Tibial artery (tissue), 4 donors: Measurements from ENCODE around the gene PDE3A.
"Not testable (repeated sequence)": the region's sequence is repeated elsewhere in the genome, so short reads cannot be mapped to it uniquely, and the experiment has no call there.

Experiments used
- DNase-seq, 2 donors: peaks; one replicate each; pipeline ENCODE4 v3.0.0-alpha.2; 2019
- H3K27ac ChIP-seq, 2 donors: fragments of 200-600 bp; sonication (generic) in 1 of 2; 1 replicate in 1 of 2; 2 replicates in 1 of 2; pipeline ENCODE4 v1.5.1; 2018 to 2019; ENCODE audit warnings: mild to moderate bottlenecking in 1 of 2
- H3K27me3 ChIP-seq, 2 donors: fragments of 200-600 bp; sonication (generic) in 1 of 2; one replicate each; pipeline versions ENCODE4 v1.5.1 to v1.6.0; 2016 to 2019
- H3K36me3 ChIP-seq, 3 donors: fragments of 200-600 bp; sonication (generic) in 2 of 3; one replicate each; pipeline ENCODE4 v1.5.1; 2016 to 2019; ENCODE audit warnings: mild to moderate bottlenecking in 2 of 3
- H3K4me1 ChIP-seq, 4 donors: fragments of 200-600 bp; sonication (generic) in 2 of 4; 1 replicate in 3 of 4; 2 replicates in 1 of 4; pipeline ENCODE4 v1.5.1; 2016 to 2019
- H3K4me3 ChIP-seq, 2 donors: fragments of 200-600 bp; sonication (generic) in 1 of 2; 1 replicate in 1 of 2; 2 replicates in 1 of 2; pipeline ENCODE4 v1.5.1; 2018 to 2019; ENCODE audit warnings: mild to moderate bottlenecking in 2 of 2
- H3K9me3 ChIP-seq, 3 donors: fragments of 200-600 bp; sonication (generic) in 1 of 3; one replicate each; pipeline ENCODE4 v1.5.1; 2016 to 2019
- CTCF ChIP-seq, 2 experiments: fragments of 200-600 bp in 1 of 2; fragments of 450-650 bp in 1 of 2; IDR thresholded peaks; one replicate each; pipeline ENCODE4 v1.5.1; 2017 to 2019; ENCODE audit warnings: antibody characterized with exemption in 2 of 2, mild to moderate bottlenecking in 1 of 2, moderate library complexity in 1 of 2
- intact Hi-C: fragments of 100-400 bp; cut with DNase I; formaldehyde crosslinking; loops from one replicate; pipeline ENCODE4 v1.15.0; 2023; ENCODE audit warnings: low total_unique reads

The PDE3A gene

GRCh38 chr12:20601668-20602280 is 233.4 kb downstream of the PDE3A start:
- Histone ChIP-seq H3K4me3 (no peak overlapping the region), H3K27me3 (no peaks in the 10 kb centered on the region), H3K9me3 (no peaks in the 10 kb centered on the region), H3K27ac (peak overlapping the region; percentile 61 to 67), H3K36me3 (no peaks in the 10 kb centered on the region), H3K4me1 (peaks cover 0 to 57% (median 24%) of the 10 kb centered on the region in 4 donors)
- DNase-seq: no peak
- peak; percentile 51 to 56 for TF ChIP-seq CTCF (IDR thresholded peaks at IDR 0.05)
- intact Hi-C loops: loop anchor here (10.0 kb wide), 1 partner anchor 227 kb away; no protein-coding TSS in a partner anchor

- intact Hi-C loops: loop anchor here (10.0 kb wide), 1 partner anchor 228 kb away; no protein-coding TSS in a partner anchor
- H3K9me3 ChIP-seq: no peaks in the 10 kb centered on the region
- DNase-seq: no peak
- H3K4me3 ChIP-seq: no peak overlapping the region
- H3K4me1 ChIP-seq: peaks cover 0 to 58% (median 24%) of the 10 kb centered on the region in 4 donors
- no peak for TF ChIP-seq CTCF (IDR thresholded peaks at IDR 0.05)
- no peaks in the 10 kb centered on the region for H3K27me3 ChIP-seq
- no peaks in the 10 kb centered on the region for H3K36me3 ChIP-seq
- H3K27ac ChIP-seq: peak overlapping the region; percentile 61 to 67
Measured at GRCh38 chr12:20602641-20603391, 234.5 kb downstream of the PDE3A start.

- Histone ChIP-seq H3K27me3 (no peaks in the 10 kb centered on the region), H3K27ac (peak overlapping the region; percentile 61 to 67), H3K36me3 (no peaks in the 10 kb centered on the region), H3K4me3 (no peak overlapping the region), H3K4me1 (peaks cover 0 to 65% (median 26%) of the 10 kb centered on the region in 4 donors), H3K9me3 (no peaks in the 10 kb centered on the region)
- no peak for TF ChIP-seq CTCF (IDR thresholded peaks at IDR 0.05)
- intact Hi-C loops: loop anchor here (10.0 kb wide), 1 partner anchor 230 kb away; no protein-coding TSS in a partner anchor
- DNase-seq: no peak
Measured at GRCh38 chr12:20604408-20605067, 236.2 kb downstream of the PDE3A start.

- intact Hi-C loops, H3K27ac ChIP-seq, H3K27me3 ChIP-seq, DNase-seq, H3K4me3 ChIP-seq, H3K9me3 ChIP-seq: not testable (repeated sequence)
- peaks cover 0 to 31% (median 0%) of the 10 kb centered on the region in 4 donors for H3K4me1 ChIP-seq
- H3K36me3 ChIP-seq: peaks cover 0 to 14% (median 6%) of the 10 kb centered on the region in 3 donors
Measured at GRCh38 chr12:20615020-20615419, 246.7 kb downstream of the PDE3A start.

- intact Hi-C loops: no loop called here
- TF ChIP-seq CTCF (IDR thresholded peaks at IDR 0.05): no peak
- peaks cover 0 to 14% (median 6%) of the 10 kb centered on the region in 3 donors for H3K36me3 ChIP-seq
- DNase-seq: no peak
- no peaks in the 10 kb centered on the region for H3K9me3 ChIP-seq
- no peaks in the 10 kb centered on the region for H3K27me3 ChIP-seq
- H3K27ac ChIP-seq: no peak overlapping the region
- H3K4me1 ChIP-seq: peaks cover 0 to 20% (median 0%) of the 10 kb centered on the region in 4 donors
- H3K4me3 ChIP-seq: no peak overlapping the region
Measured at GRCh38 chr12:20616093-20616492, 247.8 kb downstream of the PDE3A start.
